ENCODE data around the gene ZNF579. TPM values are rescaled to one million over a fixed set of nuclear protein-coding genes. Genes with fewer than 3 reads are reported as not detected.

Gene ZNF579
- total and polyA plus RNA-seq, 2 of the 8 experiments (the other 6 are each of a cell fraction or from before 2014, with no cell fraction given), result 10.0 to 18.9 TPM

DNA sequence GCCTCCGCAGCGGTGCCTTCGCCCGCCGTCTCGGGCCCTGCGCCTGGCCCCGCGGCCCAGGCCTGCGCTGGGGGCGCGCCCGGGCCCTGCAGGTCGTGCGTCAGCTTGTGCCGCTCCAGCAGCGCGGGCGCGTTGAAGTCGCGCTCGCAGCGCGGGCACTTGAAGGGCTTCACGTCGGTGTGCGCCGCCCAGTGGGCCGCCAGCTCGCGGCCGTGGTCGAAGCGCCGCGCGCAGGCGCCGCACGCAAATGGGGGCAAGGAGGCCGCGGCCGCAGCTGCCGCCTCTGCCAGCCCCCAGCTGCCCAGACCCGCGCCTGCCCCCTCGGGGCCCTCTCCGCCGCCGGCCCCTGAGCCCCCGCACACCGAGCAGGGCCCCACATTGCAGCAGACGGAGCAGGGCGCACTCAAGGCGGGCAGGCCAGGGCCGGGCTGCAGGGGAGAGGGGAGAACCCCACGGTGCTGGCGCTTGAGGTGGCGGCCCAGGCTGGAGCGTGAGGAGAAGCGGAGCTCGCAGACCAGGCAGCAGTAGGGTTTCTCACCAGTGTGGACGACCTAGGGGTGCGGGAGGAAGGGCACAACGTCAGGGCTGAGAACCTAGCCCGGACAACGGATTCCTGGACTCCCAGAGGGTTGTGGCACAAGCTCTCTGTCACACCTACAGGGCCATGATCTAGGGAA is 12.6 kb upstream of the ZNF579 start:
- H2BK120ac ChIP-seq (replicated peaks; ENCODE audit: low read depth, low read length), result no peak overlapping the region
- FAIRE-seq (no peak), DNase-seq (ENCODE audit: low read depth in 1 of 2, low spot score in 2 of 2) (no peak)
- no peak overlapping the region for H2BK12ac ChIP-seq (ENCODE audit: low read depth, low read length)
- no peak overlapping the region for H3K56ac ChIP-seq (replicated peaks; ENCODE audit: insufficient read length, low read depth, low read length)
- H3K14ac ChIP-seq (ENCODE audit: insufficient read length), result no peak overlapping the region
- no peak overlapping the region for H2AFZ ChIP-seq (ENCODE audit: low read length)
- H2BK15ac ChIP-seq (ENCODE audit: low read length), result no peak overlapping the region
- no peak overlapping the region for H3K23ac ChIP-seq (ENCODE audit: insufficient read length)
- H3K23me2 ChIP-seq (ENCODE audit: low read depth, low read length), result no peaks in the 10 kb centered on the region; the same call in 1 of the 2 replicates
- H3K79me1 ChIP-seq (ENCODE audit: low read depth, low read length), result no peaks in the 10 kb centered on the region; the same call in 1 of the 2 replicates
- peaks cover 0 to 2% of the 10 kb centered on the region in 2 experiments for H4K20me1 ChIP-seq (replicated peaks in 1 of 2; ENCODE audit: control insufficient read depth in 1 of 2, insufficient read depth in 2 of 2, low read length in 2 of 2)
- no peak overlapping the region for H4K5ac ChIP-seq (ENCODE audit: insufficient read length, low read depth, low read length)
- no peak overlapping the region for H2BK20ac ChIP-seq (ENCODE audit: low read length)
- H3K4me1 ChIP-seq (replicated peaks in 1 of 4; ENCODE audit: control insufficient read depth in 3 of 4, insufficient read depth in 4 of 4, low read length in 3 of 4), result peaks cover 0 to 9% (median 3%) of the 10 kb centered on the region in 4 experiments; a peak in 4 of 7 replicates
- H3K9ac ChIP-seq (replicated peaks in 1 of 4; ENCODE audit: extremely low read depth in 1 of 4, low read depth in 3 of 4, low read length in 3 of 4), result no peak overlapping the region; a peak in 1 of 7 replicates
- H3K79me2 ChIP-seq (ENCODE audit: control insufficient read depth in 1 of 2, insufficient read depth in 2 of 2, low read length in 2 of 2), result no peaks in the 10 kb centered on the region
- no peak overlapping the region for H2AK5ac ChIP-seq (ENCODE audit: low read depth, low read length)
- peak overlapping the region; percentile 62 for H4K8ac ChIP-seq (ENCODE audit: extremely low read depth, insufficient read depth, low read length)
- H3K18ac ChIP-seq (ENCODE audit: extremely low read depth, low read length), result no peak overlapping the region
- no peak overlapping the region for H4K91ac ChIP-seq (replicated peaks; ENCODE audit: insufficient read length, low read length)
- 64% methylated on average over 61 of the region's 68 CpGs; no CpG with 5 or more reads in 1 of the 2 experiments for WGBS, 2 experiments (ENCODE audit: extremely low coverage in 1 of 2, insufficient coverage in 1 of 2, insufficient read length in 1 of 2, insufficient replicate concordance in 2 of 2, low coverage in 1 of 2, low lambda C conversion rate in 2 of 2, missing lambda C conversion rate in 1 of 2)
- no peak overlapping the region for H2BK5ac ChIP-seq (ENCODE audit: low read depth, low read length)
- TF ChIP-seq BCL11A (IDR thresholded peaks at IDR 0.05; ENCODE audit: low read depth in 2 of 2, low read length in 2 of 2), result no peak
- TF ChIP-seq POLR2A (IDR thresholded peaks at IDR 0.05; ENCODE audit: control extremely low read depth in 1 of 2, low read depth in 2 of 2, low read length in 2 of 2), result no peak
- TF ChIP-seq FOSL1 (IDR thresholded peaks at IDR 0.05; ENCODE audit: insufficient read depth, low read depth, low read length), result no peak
- TF ChIP-seq SUZ12 (IDR thresholded peaks at IDR 0.05; ENCODE audit: low read length), result no peak
- no peak for TF ChIP-seq GTF2F1 (IDR thresholded peaks at IDR 0.05; ENCODE audit: borderline replicate concordance, low read depth, low read length)
- no peak for TF ChIP-seq ATF3 (IDR thresholded peaks at IDR 0.05; ENCODE audit: insufficient read depth, low read depth, low read length)
- POLR2A ChIA-PET (ENCODE audit: partially characterized antibody), result interaction anchor here (0.6 to 2.7 kb wide), 6 partner anchors 11 to 201 kb away, joined by 3 to 18 read pairs (median 6); partner anchors contain the start of genes NAT14, ZNF579 and ZNF865
- peak overlapping the region; percentile 59 to 74 for H3K4me2 ChIP-seq (ENCODE audit: insufficient read depth in 1 of 2, low read depth in 2 of 2, low read length in 2 of 2)
- no peak overlapping the region for H3K4ac ChIP-seq (replicated peaks; ENCODE audit: insufficient read length, low read depth, low read length)
- H3K27ac ChIP-seq (ENCODE audit: low read depth, low read length), result no peak overlapping the region
- H3K4me3 ChIP-seq (ENCODE audit: extremely low read depth in 1 of 4, insufficient read depth in 2 of 4, low read depth in 3 of 4, low read length in 4 of 4), result peak overlapping the region in 2 of 4 experiments; percentile 5 to 48; a peak in 3 of 8 replicates
- peaks cover 0 to 2% (median 0%) of the 10 kb centered on the region in 4 experiments; a peak in 1 of 7 replicates for H3K27me3 ChIP-seq (replicated peaks in 1 of 4; ENCODE audit: control insufficient read depth in 3 of 4, extremely low read depth in 1 of 4, insufficient read depth in 3 of 4, low read length in 3 of 4)
- CTCF ChIA-PET (ENCODE audit: partially characterized antibody), result interaction anchor here (0.5 to 3.4 kb wide), 5 partner anchors 11 to 1206 kb away, joined by 3 to 12 read pairs (median 3); partner anchors contain the start of gene ZNF865
- H3K9me3 ChIP-seq (ENCODE audit: insufficient read depth in 2 of 2, low read depth in 1 of 2, low read length in 1 of 2), result no peaks in the 10 kb centered on the region
- H3K36me3 ChIP-seq (ENCODE audit: control insufficient read depth in 2 of 4, insufficient read depth in 4 of 4, low read length in 3 of 4), result peaks cover 0 to 10% (median 8%) of the 10 kb centered on the region in 4 experiments; a peak in 3 of 8 replicates

All from H1 (cell line).